Measurements from ENCODE around the gene CDKAL1.

The CDKAL1 gene

GRCh38 chr6:20575704-20576451 is 41.6 kb downstream of the CDKAL1 start:
- no CpG with 5 or more reads among the region's 4 CpGs for WGBS (ENCODE audit: extremely low coverage, insufficient coverage, low lambda C conversion rate)
- no peak overlapping the region for H4K5ac ChIP-seq (ENCODE audit: low read length)
- no peak overlapping the region for H2BK5ac ChIP-seq (ENCODE audit: low read length)
- no peak overlapping the region for H3K23ac ChIP-seq (ENCODE audit: low read length)
- no peak overlapping the region for H3K4me2 ChIP-seq (ENCODE audit: low read length)
- peak overlapping the region; percentile 60 for H3K18ac ChIP-seq (ENCODE audit: low read length)
- H2AK5ac ChIP-seq (ENCODE audit: low read length): no peak overlapping the region
- H3K79me2 ChIP-seq (ENCODE audit: control insufficient read depth, insufficient read depth, low read length): no peaks in the 10 kb centered on the region
- H3K56ac ChIP-seq (ENCODE audit: low read length): no peak overlapping the region
- no peak overlapping the region for H3K9ac ChIP-seq (ENCODE audit: low read length)
- H3K27me3 ChIP-seq (ENCODE audit: insufficient read depth, low read length, poor library complexity): no peaks in the 10 kb centered on the region
- H3K27ac ChIP-seq (ENCODE audit: low read depth, low read length): no peak overlapping the region
- no peak overlapping the region for H3K4ac ChIP-seq (ENCODE audit: low read depth, low read length)
- H3K79me1 ChIP-seq (ENCODE audit: low read length): no peaks in the 10 kb centered on the region
- peaks cover 4% of the 10 kb centered on the region for H3K4me1 ChIP-seq (ENCODE audit: control insufficient read depth, low read depth, low read length)
- H2BK120ac ChIP-seq (ENCODE audit: low read depth, low read length): no peak overlapping the region
- peak; percentile 71 for DNase-seq
- no peaks in the 10 kb centered on the region for H3K36me3 ChIP-seq (ENCODE audit: control insufficient read depth, insufficient read depth, low read length)
- H2BK15ac ChIP-seq (replicated peaks; ENCODE audit: low read depth): no peak overlapping the region
- H4K8ac ChIP-seq (ENCODE audit: low read depth, low read length): no peak overlapping the region
- H3K4me3 ChIP-seq (ENCODE audit: low read length): no peak overlapping the region

- H3K79me1 ChIP-seq (ENCODE audit: low read length): no peaks in the 10 kb centered on the region
- no peak overlapping the region for H4K8ac ChIP-seq (ENCODE audit: low read depth, low read length)
- no peak overlapping the region for H3K4me2 ChIP-seq (ENCODE audit: low read length)
- H3K27me3 ChIP-seq (ENCODE audit: insufficient read depth, low read length, poor library complexity): no peaks in the 10 kb centered on the region
- H3K56ac ChIP-seq (ENCODE audit: low read length): no peak overlapping the region
- no peaks in the 10 kb centered on the region for H3K79me2 ChIP-seq (ENCODE audit: control insufficient read depth, insufficient read depth, low read length)
- no peak overlapping the region for H2BK5ac ChIP-seq (ENCODE audit: low read length)
- H3K18ac ChIP-seq (ENCODE audit: low read length): no peak overlapping the region
- no peak overlapping the region for H2BK15ac ChIP-seq (replicated peaks; ENCODE audit: low read depth)
- no CpG with 5 or more reads among the region's 3 CpGs for WGBS (ENCODE audit: extremely low coverage, insufficient coverage, low lambda C conversion rate)
- no peak overlapping the region for H2AK5ac ChIP-seq (ENCODE audit: low read length)
- H3K36me3 ChIP-seq (ENCODE audit: control insufficient read depth, insufficient read depth, low read length): no peaks in the 10 kb centered on the region
- H4K5ac ChIP-seq (ENCODE audit: low read length): no peak overlapping the region
- DNase-seq: no peak
- H3K4me1 ChIP-seq (ENCODE audit: control insufficient read depth, low read depth, low read length): peaks cover under 1% of the 10 kb centered on the region
- no peak overlapping the region for H2BK120ac ChIP-seq (ENCODE audit: low read depth, low read length)
- no peak overlapping the region for H3K23ac ChIP-seq (ENCODE audit: low read length)
- H3K4me3 ChIP-seq (ENCODE audit: low read length): no peak overlapping the region
- H3K4ac ChIP-seq (ENCODE audit: low read depth, low read length): no peak overlapping the region
- H3K9ac ChIP-seq (ENCODE audit: low read length): no peak overlapping the region
- no peak overlapping the region for H3K27ac ChIP-seq (ENCODE audit: low read depth, low read length)
Observed at GRCh38 chr6:20577173-20577688, 43.0 kb downstream of the CDKAL1 start.

DNA sequence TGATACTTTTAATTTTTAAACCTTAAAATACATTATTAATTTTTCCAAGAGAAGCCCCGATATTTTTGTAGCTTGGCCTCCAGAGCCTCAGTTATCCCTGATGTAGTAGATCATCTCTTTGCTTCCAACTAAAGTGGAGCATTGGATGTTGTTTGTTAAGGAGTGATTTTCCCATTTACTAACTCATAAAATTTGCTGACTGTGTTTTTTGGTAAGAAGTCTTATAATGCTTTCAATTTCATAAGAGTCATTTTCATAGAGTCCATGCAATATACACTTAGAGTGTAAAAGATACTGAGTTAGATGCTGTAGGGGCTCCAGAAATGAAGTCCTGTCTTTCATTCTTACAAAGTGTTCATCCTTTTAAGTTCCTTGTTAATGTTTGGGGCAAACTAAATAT is 46.8 kb downstream of the CDKAL1 start:
- Histone ChIP-seq H3K4ac (ENCODE audit: low read depth, low read length) (no peak overlapping the region), H3K4me2 (ENCODE audit: low read length) (no peak overlapping the region), H3K79me2 (ENCODE audit: control insufficient read depth, insufficient read depth, low read length) (no peaks in the 10 kb centered on the region), H3K9ac (ENCODE audit: low read length) (no peak overlapping the region), H3K4me1 (ENCODE audit: control insufficient read depth, low read depth, low read length) (no peaks in the 10 kb centered on the region), H3K56ac (ENCODE audit: low read length) (no peak overlapping the region), H3K4me3 (ENCODE audit: low read length) (no peak overlapping the region), H3K27ac (ENCODE audit: low read depth, low read length) (no peak overlapping the region), H4K5ac (ENCODE audit: low read length) (no peak overlapping the region), H3K18ac (ENCODE audit: low read length) (no peak overlapping the region), H2AK5ac (ENCODE audit: low read length) (no peak overlapping the region), H3K79me1 (ENCODE audit: low read length) (no peaks in the 10 kb centered on the region), H2BK120ac (ENCODE audit: low read depth, low read length) (no peak overlapping the region), H2BK15ac (replicated peaks; ENCODE audit: low read depth) (no peak overlapping the region), H4K8ac (ENCODE audit: low read depth, low read length) (no peak overlapping the region), H3K23ac (ENCODE audit: low read length) (no peak overlapping the region), H2BK5ac (ENCODE audit: low read length) (no peak overlapping the region), H3K27me3 (ENCODE audit: insufficient read depth, low read length, poor library complexity) (no peaks in the 10 kb centered on the region), H3K36me3 (ENCODE audit: control insufficient read depth, insufficient read depth, low read length) (no peaks in the 10 kb centered on the region)
- no CpG with 5 or more reads among the region's 1 CpG for WGBS (ENCODE audit: extremely low coverage, insufficient coverage, low lambda C conversion rate)
- DNase-seq: no peak

DNA sequence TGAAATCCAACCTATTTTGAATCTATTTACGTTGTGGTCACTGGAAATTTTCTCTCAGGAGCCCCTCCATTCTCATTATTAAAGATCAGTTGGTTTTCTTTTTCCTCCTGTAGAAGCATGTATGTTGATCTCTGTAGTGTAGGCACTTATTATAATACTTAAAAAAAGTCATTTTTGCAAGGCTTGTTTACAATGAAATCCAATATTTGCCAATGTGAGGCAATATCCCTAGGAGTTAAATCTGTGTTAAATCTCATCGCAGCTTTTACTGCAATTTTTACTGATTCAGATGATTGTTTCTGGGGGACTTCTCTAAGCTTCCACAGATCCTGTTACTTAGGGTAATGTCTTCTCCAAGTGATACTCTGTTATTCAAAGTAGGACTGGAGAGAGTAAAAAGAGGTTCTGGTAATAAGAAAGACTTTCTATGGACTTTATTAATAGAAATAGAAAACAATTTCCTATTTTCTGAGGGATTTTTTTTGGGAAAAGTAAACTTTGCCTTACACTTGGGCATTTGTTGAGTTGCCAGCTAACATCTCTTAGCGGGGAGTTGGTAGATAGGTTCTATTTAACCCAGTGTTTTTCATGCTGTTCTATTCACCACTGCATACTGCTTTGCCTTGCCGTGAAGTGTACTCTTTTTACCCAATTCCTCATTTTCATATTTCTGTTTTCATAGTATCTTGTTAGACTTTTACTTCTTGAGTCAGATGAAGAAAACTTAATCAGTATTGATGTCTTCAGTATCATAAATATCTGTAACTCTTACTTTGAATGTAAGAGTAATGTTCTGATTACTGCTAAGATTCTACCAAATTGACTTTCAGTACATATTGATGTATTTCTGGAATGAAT is 48.6 kb downstream of the CDKAL1 start:
- no peak for DNase-seq
- no peak overlapping the region for H3K4me3 ChIP-seq (ENCODE audit: low read length)
- no peak overlapping the region for H3K27ac ChIP-seq (ENCODE audit: low read depth, low read length)
- no peaks in the 10 kb centered on the region for H3K27me3 ChIP-seq (ENCODE audit: insufficient read depth, low read length, poor library complexity)
- no peak overlapping the region for H4K8ac ChIP-seq (ENCODE audit: low read depth, low read length)
- no peak overlapping the region for H2BK120ac ChIP-seq (ENCODE audit: low read depth, low read length)
- H3K79me2 ChIP-seq (ENCODE audit: control insufficient read depth, insufficient read depth, low read length): no peaks in the 10 kb centered on the region
- no peak overlapping the region for H2AK5ac ChIP-seq (ENCODE audit: low read length)
- no peak overlapping the region for H3K9ac ChIP-seq (ENCODE audit: low read length)
- WGBS (ENCODE audit: extremely low coverage, insufficient coverage, low lambda C conversion rate): no CpG with 5 or more reads among the region's 4 CpGs
- no peak overlapping the region for H4K5ac ChIP-seq (ENCODE audit: low read length)
- no peak overlapping the region for H3K18ac ChIP-seq (ENCODE audit: low read length)
- no peak overlapping the region for H3K56ac ChIP-seq (ENCODE audit: low read length)
- H3K23ac ChIP-seq (ENCODE audit: low read length): no peak overlapping the region
- no peaks in the 10 kb centered on the region for H3K36me3 ChIP-seq (ENCODE audit: control insufficient read depth, insufficient read depth, low read length)
- no peak overlapping the region for H2BK15ac ChIP-seq (replicated peaks; ENCODE audit: low read depth)
- no peaks in the 10 kb centered on the region for H3K79me1 ChIP-seq (ENCODE audit: low read length)
- no peak overlapping the region for H3K4me2 ChIP-seq (ENCODE audit: low read length)
- H3K4me1 ChIP-seq (ENCODE audit: control insufficient read depth, low read depth, low read length): no peaks in the 10 kb centered on the region
- no peak overlapping the region for H2BK5ac ChIP-seq (ENCODE audit: low read length)
- no peak overlapping the region for H3K4ac ChIP-seq (ENCODE audit: low read depth, low read length)

DNA sequence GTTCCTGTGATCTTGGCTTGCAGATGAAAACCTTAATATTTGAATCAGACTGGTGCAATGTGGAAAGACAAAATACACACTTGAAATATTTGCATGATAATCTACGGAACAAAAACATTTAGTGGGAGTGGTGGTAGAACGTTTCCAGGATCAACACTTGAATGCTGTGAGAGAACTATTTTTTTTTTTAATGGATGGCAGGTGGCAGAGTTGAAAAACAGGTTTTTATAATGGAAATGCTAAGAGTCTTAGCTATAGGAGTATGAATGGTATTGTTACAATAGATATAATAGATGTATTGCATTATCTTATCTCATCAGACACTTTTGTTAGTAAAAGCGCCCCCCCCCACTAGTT is 49.2 kb downstream of the CDKAL1 start:
- no peak overlapping the region for H4K5ac ChIP-seq (ENCODE audit: low read length)
- no peak overlapping the region for H3K4me2 ChIP-seq (ENCODE audit: low read length)
- H3K56ac ChIP-seq (ENCODE audit: low read length): no peak overlapping the region
- H2BK15ac ChIP-seq (replicated peaks; ENCODE audit: low read depth): no peak overlapping the region
- no peaks in the 10 kb centered on the region for H3K79me2 ChIP-seq (ENCODE audit: control insufficient read depth, insufficient read depth, low read length)
- no peak overlapping the region for H2BK120ac ChIP-seq (ENCODE audit: low read depth, low read length)
- no CpG with 5 or more reads among the region's 3 CpGs for WGBS (ENCODE audit: extremely low coverage, insufficient coverage, low lambda C conversion rate)
- H3K23ac ChIP-seq (ENCODE audit: low read length): no peak overlapping the region
- H3K4me1 ChIP-seq (ENCODE audit: control insufficient read depth, low read depth, low read length): no peaks in the 10 kb centered on the region
- H3K4ac ChIP-seq (ENCODE audit: low read depth, low read length): no peak overlapping the region
- H3K9ac ChIP-seq (ENCODE audit: low read length): no peak overlapping the region
- no peak overlapping the region for H3K18ac ChIP-seq (ENCODE audit: low read length)
- H3K36me3 ChIP-seq (ENCODE audit: control insufficient read depth, insufficient read depth, low read length): no peaks in the 10 kb centered on the region
- no peaks in the 10 kb centered on the region for H3K79me1 ChIP-seq (ENCODE audit: low read length)
- H4K8ac ChIP-seq (ENCODE audit: low read depth, low read length): no peak overlapping the region
- H2AK5ac ChIP-seq (ENCODE audit: low read length): no peak overlapping the region
- no peak overlapping the region for H3K27ac ChIP-seq (ENCODE audit: low read depth, low read length)
- H3K4me3 ChIP-seq (ENCODE audit: low read length): no peak overlapping the region
- no peak for DNase-seq
- no peaks in the 10 kb centered on the region for H3K27me3 ChIP-seq (ENCODE audit: insufficient read depth, low read length, poor library complexity)
- H2BK5ac ChIP-seq (ENCODE audit: low read length): no peak overlapping the region
